PFSK-1 (cell line): ENCODE results near the gene TNNI3K.

Experiments
- FOXP2 ChIP-seq: optimal IDR thresholded peaks from 2 replicates; pipeline ENCODE3; 2011; ENCODE audit warnings: borderline replicate concordance, control low read depth, inconsistent platforms; ENCODE audit not compliant: insufficient read depth; ENCODE audit errors: extremely low read length, extremely low read depth
- POLR2AphosphoS5 ChIP-seq: IDR thresholded peaks from 2 replicates; pipeline ENCODE4 v1.6.1; 2012; ENCODE audit warnings: low read depth, mild to moderate bottlenecking, control low read depth, low read length, moderate library complexity
- SIN3A ChIP-seq: IDR thresholded peaks from 2 replicates; pipeline ENCODE4 v1.6.1; 2012; ENCODE audit warnings: mild to moderate bottlenecking, low read length, moderate library complexity, borderline replicate concordance; ENCODE audit not compliant: insufficient read depth
- TAF1 ChIP-seq: IDR thresholded peaks from 2 replicates; pipeline ENCODE4 v1.6.1; 2012; ENCODE audit warnings: low read length, control low read depth, borderline replicate concordance; ENCODE audit not compliant: insufficient read depth
- TF ChIP-seq, protein P1 (sequence below), 2 experiments: IDR thresholded peaks; 2 replicates each; pipeline versions ENCODE4 v1.6.1 to v1.8.0; 2011 to 2012; ENCODE audit warnings: low read depth in 2 of 2, low read length in 2 of 2, control low read depth in 1 of 2, inconsistent platforms in 1 of 2, mild to moderate bottlenecking in 1 of 2, moderate library complexity in 1 of 2; ENCODE audit not compliant: insufficient read depth in 1 of 2

Gene TNNI3K

DNA sequence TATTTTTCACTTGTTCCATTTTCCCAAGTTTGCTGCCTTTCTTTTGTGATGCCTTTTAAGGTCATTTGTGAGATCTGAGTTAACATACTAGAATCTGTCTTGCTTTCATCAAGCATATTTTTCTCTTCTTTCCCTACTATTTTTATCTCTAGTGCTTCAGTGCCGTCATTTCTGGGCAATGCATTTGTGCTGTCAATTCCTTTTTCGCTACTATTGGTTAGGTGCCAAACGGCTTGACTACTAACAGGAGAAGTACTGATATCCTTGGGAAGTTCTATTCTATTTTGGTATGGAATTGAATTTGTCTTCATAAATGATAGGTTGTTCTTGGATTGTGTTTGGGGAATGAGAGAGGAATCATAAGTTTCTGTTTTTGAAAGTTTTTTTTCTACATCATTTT, 235.1 kb downstream of the TNNI3K start:
- TF ChIP-seq FOXP2 (no peak), SIN3A (no peak), TAF1 (no peak), POLR2AphosphoS5 (no peak)
- TF ChIP-seq, protein P1, sequence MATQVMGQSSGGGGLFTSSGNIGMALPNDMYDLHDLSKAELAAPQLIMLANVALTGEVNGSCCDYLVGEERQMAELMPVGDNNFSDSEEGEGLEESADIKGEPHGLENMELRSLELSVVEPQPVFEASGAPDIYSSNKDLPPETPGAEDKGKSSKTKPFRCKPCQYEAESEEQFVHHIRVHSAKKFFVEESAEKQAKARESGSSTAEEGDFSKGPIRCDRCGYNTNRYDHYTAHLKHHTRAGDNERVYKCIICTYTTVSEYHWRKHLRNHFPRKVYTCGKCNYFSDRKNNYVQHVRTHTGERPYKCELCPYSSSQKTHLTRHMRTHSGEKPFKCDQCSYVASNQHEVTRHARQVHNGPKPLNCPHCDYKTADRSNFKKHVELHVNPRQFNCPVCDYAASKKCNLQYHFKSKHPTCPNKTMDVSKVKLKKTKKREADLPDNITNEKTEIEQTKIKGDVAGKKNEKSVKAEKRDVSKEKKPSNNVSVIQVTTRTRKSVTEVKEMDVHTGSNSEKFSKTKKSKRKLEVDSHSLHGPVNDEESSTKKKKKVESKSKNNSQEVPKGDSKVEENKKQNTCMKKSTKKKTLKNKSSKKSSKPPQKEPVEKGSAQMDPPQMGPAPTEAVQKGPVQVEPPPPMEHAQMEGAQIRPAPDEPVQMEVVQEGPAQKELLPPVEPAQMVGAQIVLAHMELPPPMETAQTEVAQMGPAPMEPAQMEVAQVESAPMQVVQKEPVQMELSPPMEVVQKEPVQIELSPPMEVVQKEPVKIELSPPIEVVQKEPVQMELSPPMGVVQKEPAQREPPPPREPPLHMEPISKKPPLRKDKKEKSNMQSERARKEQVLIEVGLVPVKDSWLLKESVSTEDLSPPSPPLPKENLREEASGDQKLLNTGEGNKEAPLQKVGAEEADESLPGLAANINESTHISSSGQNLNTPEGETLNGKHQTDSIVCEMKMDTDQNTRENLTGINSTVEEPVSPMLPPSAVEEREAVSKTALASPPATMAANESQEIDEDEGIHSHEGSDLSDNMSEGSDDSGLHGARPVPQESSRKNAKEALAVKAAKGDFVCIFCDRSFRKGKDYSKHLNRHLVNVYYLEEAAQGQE (IDR thresholded peaks at IDR 0.05; ENCODE audit: insufficient read depth in 1 of 2, low read depth in 2 of 2, low read length in 2 of 2) = no peak

DNA sequence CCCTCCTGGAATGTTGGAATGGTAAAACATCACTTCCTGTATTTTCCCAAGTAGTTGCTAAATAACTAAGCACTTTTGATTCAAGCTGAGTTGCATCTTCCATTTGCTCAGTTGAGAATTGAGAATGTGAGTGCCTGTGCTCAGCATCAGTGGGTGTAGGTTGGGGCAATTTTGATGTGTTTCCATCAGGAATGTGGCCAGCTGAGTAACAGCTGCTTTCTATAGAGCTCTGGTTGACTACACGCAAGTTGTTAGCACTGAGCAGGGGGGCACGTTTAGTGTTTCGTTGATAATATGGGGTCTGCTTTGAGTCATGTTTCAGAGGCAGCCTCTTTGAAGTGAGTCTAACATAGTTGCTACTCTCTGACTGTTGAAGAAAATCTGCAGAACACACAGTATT, 235.7 kb downstream of the TNNI3K start:
- TF ChIP-seq, protein P1 (IDR thresholded peaks at IDR 0.05; ENCODE audit: insufficient read depth in 1 of 2, low read depth in 2 of 2, low read length in 2 of 2) = no peak
- TF ChIP-seq SIN3A (no peak), FOXP2 (no peak), POLR2AphosphoS5 (no peak), TAF1 (no peak)

DNA sequence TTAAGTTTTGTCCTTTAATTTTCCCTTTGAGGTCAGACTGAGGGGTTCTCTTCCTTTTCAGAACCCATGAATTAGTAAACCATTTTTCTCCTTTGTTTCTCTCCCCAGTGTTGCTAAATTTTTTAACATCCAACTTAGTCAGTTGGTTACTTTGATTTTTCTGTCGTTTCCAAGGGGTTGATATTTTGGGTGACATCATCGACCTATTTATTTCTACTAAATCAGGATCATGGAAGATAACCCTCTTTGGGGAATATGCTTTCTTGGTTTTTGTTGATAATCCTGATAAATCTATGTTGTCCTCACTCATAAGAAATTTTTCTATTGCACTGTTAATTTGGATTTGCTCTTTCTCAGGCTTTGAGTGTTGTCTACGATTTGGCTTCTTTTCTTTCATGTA, 236.3 kb downstream of the TNNI3K start:
- TF ChIP-seq, protein P1 (IDR thresholded peaks at IDR 0.05; ENCODE audit: insufficient read depth in 1 of 2, low read depth in 2 of 2, low read length in 2 of 2) = no peak
- no peak for TF ChIP-seq SIN3A

DNA sequence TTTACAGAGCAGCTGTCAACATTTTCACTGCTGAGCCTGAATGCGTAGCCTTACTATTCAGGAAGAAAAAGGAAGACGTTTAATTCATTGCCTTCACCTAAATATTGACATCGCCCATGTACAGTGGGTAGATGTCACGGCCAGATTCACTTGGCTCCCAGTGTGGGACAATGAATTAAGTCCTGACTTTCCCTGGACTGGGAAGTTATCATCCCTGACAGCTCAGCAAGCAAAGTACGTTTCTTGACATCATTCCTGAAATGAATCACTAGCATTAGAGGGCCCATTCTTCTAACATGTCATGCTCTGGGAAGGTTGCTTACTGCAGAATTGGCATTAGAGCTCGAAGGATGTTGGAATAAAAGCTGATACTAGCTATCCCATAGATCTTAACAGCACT, 239.4 kb downstream of the TNNI3K start:
- TF ChIP-seq POLR2AphosphoS5 (no peak), FOXP2 (no peak), SIN3A (no peak), TAF1 (no peak)
- TF ChIP-seq, protein P1 (IDR thresholded peaks at IDR 0.05; ENCODE audit: insufficient read depth in 1 of 2, low read depth in 2 of 2, low read length in 2 of 2) = no peak

DNA sequence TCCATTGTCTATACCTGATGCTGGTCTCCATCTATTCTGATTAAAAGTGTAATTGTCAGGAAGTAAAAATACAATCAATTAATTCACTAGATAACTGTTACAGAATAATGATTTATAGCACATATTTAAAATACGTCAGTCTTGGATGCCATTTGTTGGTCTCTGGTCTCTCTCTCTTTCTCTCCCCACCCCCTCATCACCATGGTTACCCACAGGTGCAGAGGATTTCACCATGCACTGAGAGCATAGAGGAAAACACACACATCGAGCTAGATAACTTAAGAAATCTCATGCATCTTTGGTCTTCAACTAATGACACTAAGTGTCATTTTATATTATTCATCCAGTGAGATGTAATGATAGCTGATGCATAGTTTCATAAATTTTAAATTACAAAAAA, 243.8 kb downstream of the TNNI3K start:
- TF ChIP-seq TAF1 = no peak
- TF ChIP-seq FOXP2 = no peak
- TF ChIP-seq, protein P1 (IDR thresholded peaks at IDR 0.05; ENCODE audit: insufficient read depth in 1 of 2, low read depth in 2 of 2, low read length in 2 of 2) = no peak
- TF ChIP-seq SIN3A = no peak
- no peak for TF ChIP-seq POLR2AphosphoS5
